Fibroblast of the aortic adventitia (primary cell): ENCODE data around the gene LHX8. TPM values are rescaled to one million over a fixed set of nuclear protein-coding genes. Genes with fewer than 3 reads are reported as not detected.
A peak's percentile ranks its signal among the peaks of the same experiment; 100 is the strongest.
"Not testable (repeated sequence)": the region's sequence is repeated elsewhere in the genome, so short reads cannot be mapped to it uniquely, and the experiment has no call there.

ENCODE experiments used
- DNase-seq: peaks from one replicate; pipeline ENCODE4 v3.0.0-alpha.2; 2010; ENCODE audit warnings: low read depth
- H3K4me3 ChIP-seq: 2 replicates; pipeline ENCODE4 v1.5.1; 2011; ENCODE audit warnings: low read depth, mild to moderate bottlenecking, control low read depth, low read length, moderate library complexity
- total RNA-seq: library from RNA; depleted of rRNA; stranded (reverse); fragments of >200 nt; gene quantifications from 2 replicates; pipeline ENCODE4 v1.2.3, GENCODE V29; 2012; ENCODE audit warnings: low replicate concordance
- TF ChIP-seq, protein P1 (sequence below): IDR thresholded peaks from 2 replicates; pipeline ENCODE4 v1.5.1; 2011; ENCODE audit warnings: mild to moderate bottlenecking, low read length, control low read depth, inconsistent platforms; ENCODE audit not compliant: insufficient read depth

LHX8 gene
- total RNA-seq, 1 donor = 0.09 TPM

DNA sequence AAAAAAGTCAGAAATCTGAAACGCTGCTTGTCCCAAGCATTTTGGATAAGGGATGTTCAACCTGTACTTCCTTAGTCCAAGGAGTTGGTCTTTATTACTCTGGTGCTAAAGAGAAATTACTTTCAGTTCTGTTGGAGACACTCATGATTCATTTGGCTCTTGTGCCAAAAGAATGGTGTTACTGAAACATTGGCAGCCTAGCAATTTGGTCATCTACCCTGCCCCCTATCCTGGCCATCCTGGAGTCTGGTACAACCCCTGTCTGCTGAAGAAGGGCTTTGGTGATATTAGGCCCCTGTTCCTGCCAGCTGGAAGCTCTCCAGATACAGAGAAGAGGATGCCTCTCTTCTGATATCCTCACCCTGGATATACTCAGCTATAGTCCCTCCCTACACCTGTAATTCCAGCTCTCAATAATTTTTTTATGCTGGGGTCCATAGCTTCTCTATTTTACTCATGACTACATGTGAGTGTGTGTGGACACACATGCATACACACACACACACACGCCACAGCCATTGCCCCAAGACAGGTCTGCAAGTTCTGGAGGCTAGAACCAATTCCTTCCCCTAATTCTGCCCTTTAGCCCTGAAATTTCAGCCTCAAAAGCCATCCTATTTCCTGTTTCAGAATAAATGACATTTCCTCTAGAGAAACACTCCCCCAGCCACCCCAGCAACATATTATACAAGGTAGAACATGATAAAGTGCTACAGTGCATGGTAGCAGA, 40.0 kb downstream of the LHX8 start:
- TF ChIP-seq, protein P1, sequence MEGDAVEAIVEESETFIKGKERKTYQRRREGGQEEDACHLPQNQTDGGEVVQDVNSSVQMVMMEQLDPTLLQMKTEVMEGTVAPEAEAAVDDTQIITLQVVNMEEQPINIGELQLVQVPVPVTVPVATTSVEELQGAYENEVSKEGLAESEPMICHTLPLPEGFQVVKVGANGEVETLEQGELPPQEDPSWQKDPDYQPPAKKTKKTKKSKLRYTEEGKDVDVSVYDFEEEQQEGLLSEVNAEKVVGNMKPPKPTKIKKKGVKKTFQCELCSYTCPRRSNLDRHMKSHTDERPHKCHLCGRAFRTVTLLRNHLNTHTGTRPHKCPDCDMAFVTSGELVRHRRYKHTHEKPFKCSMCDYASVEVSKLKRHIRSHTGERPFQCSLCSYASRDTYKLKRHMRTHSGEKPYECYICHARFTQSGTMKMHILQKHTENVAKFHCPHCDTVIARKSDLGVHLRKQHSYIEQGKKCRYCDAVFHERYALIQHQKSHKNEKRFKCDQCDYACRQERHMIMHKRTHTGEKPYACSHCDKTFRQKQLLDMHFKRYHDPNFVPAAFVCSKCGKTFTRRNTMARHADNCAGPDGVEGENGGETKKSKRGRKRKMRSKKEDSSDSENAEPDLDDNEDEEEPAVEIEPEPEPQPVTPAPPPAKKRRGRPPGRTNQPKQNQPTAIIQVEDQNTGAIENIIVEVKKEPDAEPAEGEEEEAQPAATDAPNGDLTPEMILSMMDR = no peak

DNA sequence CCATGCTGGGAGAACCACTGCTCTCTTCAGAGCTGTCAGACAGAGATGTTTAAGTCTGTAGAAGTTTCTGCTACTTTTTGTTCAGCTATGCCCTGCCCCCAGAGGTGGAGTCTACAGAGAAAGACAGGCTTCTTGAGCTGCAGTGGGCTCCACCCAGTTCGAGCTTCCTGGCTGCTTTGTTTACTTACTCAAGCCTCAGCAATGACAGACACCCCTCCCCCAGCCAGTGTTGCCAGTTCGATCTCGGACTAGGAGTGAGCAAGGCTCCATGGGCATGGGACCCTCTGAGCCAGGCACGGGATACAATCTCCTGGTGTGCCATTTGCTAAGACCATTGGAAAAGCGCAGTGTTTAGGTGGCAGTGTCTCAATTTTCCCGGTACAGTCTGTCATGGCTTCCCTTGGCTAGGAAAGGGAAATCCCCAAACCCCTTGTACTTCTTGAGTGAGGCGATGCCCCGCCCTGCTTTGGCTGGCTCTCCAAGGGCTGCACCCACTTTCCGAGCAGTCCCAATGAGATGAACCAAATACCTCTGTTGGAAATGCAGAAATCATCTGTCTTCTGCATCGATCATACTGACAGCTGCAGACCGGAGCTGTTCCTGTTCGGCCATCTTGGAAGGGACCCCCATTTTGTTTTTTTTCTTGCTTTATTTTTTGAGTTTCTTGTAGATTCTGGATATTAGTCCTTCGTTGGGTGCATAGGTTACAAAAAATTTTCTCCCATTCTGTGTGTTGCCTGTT, 47.2 kb downstream of the LHX8 start:
- not testable (repeated sequence) for DNase-seq, H3K4me3 ChIP-seq

More for the DNA sequence above, 40.0 kb downstream of the LHX8 start:
- no peak for DNase-seq
- H3K4me3 ChIP-seq = no peak overlapping the region

DNA sequence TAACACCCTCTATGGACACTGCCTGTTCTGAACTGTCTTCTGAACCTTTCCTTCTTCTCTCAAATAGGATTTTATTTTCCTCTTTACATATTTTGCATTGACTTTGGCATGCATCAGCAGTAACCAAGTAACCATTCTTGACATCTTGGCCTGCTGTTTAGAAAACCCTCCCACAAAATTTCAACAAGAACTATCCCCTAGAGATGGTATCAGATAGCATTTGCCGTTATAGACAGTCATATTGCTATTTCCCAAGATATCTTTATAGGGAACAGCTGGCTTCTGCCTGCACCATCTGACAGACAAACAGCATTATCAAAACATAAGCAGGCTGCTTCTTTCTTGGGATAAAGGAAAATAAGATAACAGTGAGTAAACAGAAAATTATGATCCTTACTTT, 54.7 kb downstream of the LHX8 start:
- TF ChIP-seq, protein P1 = no peak
- H3K4me3 ChIP-seq = no peak overlapping the region
- DNase-seq = no peak

DNA sequence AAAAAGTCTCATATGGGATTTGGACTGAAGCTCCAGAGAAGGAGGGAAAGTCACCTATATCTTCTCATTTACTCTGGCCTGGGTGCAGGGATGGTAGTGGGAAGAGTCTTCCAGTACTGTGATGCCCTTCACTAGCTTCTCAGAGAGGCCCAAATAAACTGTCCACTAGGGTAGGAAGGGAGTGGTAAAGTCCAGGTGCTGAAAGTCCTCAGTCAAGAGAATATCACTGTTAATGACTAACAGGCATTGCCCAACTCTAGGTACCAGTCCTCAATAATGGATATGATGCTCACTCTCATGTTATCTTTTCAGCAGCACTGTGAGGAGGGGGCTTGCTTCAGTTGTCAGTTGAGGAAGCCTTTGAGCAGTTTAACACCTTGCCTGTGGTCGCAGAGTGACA, 64.0 kb downstream of the LHX8 start:
- TF ChIP-seq, protein P1 = no peak
- no peak for DNase-seq
- no peak overlapping the region for H3K4me3 ChIP-seq

DNA sequence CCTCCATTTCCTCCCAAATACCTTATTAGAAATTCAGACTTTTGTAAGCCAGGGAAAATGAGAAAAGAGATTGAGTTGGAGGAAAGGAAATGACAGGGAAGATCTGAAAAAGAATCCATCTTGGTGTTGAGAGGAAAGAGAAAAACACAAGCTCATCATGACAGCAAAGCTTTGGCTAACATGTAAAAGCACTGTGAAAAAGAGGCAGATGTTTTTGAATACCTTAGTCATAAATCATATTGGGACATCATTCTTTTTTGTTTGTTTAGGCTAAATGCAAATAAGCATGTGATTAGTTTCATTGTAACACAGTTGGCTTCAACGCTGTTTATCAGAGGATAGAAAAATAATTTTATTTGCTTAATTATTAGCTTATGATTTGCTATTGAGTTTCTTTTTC, 64.6 kb downstream of the LHX8 start:
- TF ChIP-seq, protein P1 = no peak
- no peak overlapping the region for H3K4me3 ChIP-seq
- DNase-seq = no peak

DNA sequence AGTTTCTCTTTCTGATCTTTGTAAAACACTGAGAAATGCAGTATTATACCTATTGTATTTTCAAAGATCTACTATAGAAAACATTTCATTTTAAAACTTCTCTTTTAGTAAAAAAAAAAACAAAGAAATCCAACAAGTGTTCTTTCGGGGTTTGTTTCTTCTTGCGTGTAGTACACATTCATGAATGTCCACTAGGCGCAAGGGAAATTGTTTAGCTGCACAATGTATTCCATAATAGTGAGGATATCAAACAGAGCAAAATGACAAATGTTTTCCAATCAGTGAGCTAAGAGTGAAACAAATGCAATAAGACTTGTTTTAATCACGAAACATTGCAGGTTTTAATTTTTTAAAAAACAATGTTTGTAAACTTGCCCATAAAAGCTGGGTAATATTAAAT, 68.6 kb downstream of the LHX8 start:
- TF ChIP-seq, protein P1 = no peak
- DNase-seq = no peak
- H3K4me3 ChIP-seq = no peak overlapping the region

DNA sequence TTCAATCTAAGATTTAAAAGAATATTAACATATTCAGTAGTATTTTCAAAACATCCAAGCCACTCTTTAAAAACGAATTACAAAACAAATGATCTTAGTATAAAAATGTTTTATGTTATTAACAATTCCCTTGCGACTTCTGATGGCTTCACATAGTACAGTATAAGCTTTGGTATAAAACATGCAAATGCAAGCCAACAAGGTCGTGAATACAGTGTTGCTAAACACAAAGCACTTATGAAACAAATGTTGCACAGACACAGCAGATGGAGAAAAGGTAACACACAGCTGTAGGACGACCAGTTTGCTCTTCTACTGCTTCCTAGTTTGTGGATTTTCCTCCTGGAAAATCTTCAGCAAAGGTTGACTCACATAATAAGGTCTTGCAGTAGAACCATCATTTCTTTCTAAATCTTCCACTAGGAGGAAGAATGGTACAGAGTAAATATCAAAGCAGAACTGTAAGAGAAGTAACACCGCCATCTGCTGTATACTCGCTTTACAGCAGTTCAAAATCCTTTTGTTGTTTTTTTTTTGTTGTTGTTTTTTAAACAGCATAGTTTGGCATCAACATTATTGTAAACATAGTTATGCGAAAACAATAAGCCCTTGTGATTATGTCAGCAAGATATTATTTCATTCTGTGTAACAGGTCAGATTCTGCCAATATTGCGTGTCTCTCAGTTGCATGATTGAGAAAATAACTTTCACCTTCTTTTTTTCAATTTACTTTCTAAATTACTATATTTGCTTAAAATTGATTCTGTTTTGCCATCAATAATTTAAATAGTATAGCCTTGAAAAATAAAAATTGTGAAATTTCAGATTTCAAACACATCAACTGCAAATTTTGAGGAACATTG, 69.5 kb downstream of the LHX8 start:
- TF ChIP-seq, protein P1 = peak; percentile 76
- DNase-seq = peak; percentile 59
- no peak overlapping the region for H3K4me3 ChIP-seq
